Endometrial microvascular endothelial cells (primary cell): ENCODE measurements around the gene SLC17A7. TPM values are rescaled to one million over a fixed set of nuclear protein-coding genes. Genes with fewer than 3 reads are reported as not detected.

Experiments used
- in situ Hi-C: cut with HindIII; loops from 2 replicates; pipeline ENCODE4 v1.10.0; 2017; ENCODE audit warnings: low sequenced_read_pairs, low pct_unique_long_range_greater_than_20kb; ENCODE audit errors: inconsistent ontology term
- total RNA-seq: library from RNA; depleted of rRNA; stranded (reverse); fragments of >200 nt; gene quantifications from one replicate; pipeline ENCODE4 v1.2.3, GENCODE V29; 2015; ENCODE audit errors: inconsistent ontology term

SLC17A7 gene
- total RNA-seq, 1 donor from 2014 or later, result not detected

DNA sequence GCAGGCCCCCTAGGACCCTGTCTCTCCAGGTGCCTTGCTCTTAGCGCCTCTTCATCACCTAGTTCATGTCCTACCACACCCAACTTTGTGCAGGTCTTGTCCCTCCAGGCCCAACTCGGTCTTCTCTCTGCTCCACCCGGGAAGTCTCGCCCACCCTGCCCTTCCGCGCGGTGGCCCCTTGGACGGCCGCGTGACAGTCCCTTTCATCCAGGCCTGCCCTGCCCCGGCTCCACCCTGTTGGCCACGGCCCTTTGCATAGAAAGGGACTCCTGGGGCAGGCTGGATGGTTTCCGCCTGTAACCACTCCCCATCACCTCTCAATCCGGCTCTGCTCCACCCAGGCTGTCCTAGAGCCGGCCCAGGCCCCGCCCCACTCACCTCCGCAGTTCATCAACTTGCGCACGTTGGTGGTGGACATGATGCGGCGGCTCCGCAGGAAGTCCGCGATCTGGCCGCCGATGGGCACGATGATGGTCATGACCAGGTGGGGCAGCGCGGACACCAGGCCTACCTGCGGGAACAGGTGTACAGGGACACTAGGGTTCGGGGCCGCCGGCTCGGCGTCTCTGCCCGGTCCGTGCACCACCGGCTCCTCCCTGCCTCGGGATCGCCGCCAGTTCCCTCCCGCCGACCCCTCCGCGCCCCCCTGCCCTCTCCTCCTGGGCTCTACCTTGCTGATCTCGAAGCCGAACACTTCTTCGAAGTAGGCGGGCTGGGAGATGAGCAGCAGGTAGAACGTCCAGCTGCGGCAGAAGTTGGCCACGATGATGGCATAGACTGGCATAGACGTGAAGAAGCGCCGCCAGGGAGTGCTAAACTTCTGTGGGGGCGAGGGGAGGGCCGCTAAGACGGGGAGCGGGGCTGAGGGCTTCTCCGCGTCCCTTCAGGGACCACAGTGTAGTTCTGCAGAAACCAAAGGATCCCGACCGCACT is 8.9 kb downstream of the SLC17A7 start:
- in situ Hi-C loops, result no loop called here

DNA sequence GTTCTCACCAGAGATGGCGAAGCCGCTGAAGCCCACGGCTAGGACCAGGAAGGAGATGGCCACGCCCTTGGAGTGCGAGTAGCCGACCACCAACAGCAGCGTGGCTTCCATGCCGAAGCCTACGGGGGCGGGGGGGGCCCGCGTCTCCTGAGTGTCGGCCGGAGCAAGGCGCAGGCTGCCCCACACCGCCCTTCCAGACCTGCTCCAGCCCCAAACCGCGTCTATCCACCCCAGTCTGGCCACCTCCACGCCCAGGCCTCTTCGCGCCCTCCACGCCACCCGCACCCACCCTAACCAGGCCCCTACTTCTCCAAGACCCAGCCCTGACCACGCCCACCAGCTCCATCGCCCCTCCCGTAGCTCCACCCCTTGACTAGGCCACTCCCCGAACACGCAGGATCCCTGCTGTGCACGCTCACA is 10.0 kb downstream of the SLC17A7 start:
- in situ Hi-C loops, result no loop called here

DNA sequence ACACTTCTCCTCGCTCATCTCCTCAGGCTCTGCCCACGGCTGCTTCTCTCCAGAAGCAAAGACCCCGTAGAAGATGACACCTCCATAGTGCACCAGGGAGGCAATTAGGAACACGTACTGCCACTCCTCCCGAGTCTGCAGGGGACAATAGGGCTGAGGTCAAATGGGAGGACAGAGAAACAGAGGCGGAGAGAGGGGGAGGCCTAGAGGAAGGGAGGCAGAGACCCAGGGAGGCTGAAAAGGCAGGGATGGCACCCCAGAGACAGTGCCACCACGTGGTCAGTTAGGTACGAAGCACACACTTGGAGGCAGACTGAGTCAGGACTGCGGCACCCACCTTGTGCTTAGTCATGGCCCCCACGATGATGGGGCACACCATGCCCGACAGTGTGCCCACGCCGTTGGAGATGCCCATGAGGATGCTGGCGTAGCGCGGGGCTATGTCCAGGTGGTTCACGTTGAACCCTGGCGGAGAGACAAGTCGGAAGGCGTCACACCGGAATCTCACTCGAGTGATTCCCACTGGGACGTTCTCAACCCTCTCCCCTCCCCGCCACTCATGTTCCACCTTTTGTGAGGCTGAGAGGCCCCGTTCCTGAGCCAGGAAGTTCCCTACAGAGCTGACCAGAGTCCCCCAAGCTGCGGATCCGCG is 10.5 kb downstream of the SLC17A7 start:
- in situ Hi-C loops, result no loop called here

DNA sequence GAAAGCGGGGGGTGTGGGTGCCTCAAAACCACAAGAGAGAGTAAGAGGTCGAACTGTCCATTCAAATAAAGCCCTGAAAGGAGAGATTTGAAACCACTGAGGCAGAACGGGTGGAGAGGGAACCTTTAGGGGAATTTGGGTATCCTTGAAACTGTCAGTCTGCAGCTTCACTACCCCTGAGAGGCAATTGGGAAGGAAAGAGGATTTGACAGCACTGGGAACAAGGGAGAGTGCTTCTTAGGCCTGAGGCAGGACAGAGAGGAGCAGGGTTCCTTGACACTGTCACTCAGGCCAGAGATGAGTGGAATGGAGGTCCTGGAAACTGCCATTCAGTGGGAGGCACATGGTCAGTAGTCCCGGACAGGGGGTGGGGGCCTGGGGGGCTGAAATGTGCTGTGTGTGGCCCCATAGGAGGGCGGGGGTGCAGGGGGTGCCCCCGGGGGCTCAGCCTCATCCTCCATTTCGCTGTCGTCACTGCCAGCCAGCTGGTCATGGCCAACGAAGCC is 11.1 kb downstream of the SLC17A7 start:
- in situ Hi-C loops, result no loop called here

DNA sequence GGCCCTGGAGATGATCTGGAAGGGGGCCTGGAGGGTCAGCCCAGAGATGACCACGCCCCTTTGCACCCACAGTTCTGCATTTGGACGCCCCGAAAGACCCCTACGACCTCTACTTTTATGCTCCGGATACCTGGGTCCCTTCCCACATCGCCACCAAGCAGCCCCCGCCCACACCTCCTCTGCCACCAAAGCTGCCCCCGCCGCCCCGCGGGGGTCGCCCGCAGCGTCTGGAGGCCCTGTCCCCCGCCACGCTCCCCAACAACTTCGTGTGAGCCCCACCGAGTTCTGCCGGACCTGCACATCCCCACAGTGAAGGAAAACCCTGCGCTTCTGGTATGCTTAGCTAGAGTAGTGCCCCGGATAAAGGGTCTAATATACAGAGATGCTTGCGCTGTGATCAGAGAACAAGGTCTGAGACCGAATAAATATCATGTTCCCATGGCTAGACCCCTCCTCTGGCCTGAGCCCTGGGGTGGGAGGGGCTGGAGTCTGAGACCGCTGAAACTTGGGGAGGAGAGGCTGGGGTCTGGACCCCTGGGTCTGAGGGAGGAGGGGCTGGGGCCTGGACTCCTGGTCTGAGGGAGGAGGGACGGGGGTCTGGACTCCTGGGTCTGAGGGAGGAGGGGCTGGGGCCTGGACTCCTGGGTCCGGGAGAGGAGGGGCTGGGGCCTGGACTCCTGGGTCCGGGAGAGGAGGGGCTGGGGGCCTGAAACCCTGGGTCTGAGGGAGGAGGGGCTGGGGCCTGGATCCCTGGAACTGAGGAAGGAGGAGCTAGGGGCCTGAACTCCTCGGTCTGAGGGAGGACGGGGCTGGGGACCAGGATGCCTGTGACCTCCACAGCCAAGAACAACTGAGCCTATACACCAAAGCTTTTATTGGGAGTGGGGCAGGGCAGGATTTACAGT is 12.5 kb downstream of the SLC17A7 start:
- in situ Hi-C loops, result no loop called here

DNA sequence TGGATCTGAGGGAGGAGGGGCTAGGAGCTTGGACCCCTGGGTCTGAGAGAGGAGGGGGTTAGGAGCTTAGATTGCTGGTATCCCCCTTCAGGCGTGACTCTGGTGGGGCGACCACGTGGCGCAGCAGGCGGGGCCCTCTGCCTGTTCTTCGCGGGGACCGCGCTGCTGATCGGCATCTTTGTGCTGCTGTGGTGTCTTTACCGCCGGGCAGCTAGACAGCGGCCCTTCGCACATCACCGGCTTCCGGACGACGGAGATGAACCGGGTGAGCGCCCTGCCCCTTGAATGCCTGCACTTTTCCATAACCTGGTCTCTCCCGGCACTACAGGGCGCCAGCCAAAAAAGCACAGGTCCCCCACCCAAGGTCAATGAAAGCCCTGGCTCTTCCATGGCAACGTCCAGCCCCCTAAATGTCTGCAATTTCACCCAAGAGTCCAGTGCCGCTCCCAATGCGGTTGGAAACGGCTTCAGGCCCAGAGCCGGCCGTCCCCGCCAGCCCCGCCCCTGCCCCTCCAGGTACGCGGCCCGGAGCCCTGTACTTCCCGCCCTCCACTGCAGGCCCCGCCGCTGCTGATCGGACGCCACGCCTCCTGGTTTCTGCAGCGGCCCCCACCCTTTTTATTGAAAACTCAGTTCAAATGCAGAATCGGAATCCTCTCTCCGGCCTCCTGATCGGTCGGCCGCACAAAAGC is 13.3 kb downstream of the SLC17A7 start:
- in situ Hi-C loops, result no loop called here

DNA sequence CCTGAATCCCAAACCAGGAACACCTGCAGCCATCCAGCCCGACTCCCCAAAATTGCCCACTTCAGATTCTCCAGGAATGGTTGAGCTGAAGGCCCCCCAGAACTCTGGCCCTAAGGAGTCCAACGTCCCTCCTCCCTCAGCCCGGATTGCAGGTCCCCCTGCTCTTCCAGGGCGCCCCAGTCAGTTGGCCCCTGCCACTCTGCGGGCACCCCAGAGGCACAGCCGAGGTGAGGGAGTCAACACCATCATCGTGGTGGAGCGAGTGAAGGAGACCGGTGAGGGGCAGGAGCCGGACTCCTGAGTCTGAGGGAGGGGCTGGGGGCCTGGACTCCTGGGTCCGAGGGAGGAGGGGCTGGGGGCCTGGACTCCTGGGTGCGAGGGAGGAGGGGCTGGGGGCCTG is 14.0 kb downstream of the SLC17A7 start:
- in situ Hi-C loops, result no loop called here

DNA sequence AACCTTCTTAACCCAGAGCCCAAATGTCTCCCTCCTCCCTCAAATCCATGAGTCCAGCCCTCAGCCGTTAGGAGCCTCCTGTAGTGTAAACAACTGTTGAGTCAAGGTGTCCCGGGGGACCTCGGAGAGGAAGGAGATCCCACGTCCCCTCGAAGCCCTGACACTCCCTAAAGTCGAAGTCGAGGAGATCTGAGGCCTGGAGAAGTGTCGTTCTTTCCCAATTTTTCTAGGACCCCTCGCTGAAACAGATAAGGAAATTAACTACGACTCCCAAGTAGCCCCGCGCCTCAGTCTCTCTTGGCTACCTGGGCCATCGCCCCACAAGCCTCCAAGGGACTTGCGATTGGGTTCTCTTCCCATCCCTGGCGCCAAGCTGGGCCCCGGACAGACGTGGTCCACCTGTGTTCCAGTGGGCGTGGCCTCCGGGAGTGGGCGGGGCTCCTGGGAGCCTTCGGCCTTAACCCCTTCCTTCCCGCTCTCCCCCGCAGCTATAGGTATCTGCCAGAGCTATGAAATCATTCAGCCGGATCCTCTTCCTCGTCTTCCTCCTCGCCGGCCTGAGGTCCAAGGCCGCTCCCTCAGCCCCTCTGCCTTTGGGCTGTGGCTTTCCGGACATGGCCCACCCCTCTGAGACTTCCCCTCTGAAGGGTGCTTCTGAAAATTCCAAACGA is 15.3 kb downstream of the SLC17A7 start:
- in situ Hi-C loops, result no loop called here

DNA sequence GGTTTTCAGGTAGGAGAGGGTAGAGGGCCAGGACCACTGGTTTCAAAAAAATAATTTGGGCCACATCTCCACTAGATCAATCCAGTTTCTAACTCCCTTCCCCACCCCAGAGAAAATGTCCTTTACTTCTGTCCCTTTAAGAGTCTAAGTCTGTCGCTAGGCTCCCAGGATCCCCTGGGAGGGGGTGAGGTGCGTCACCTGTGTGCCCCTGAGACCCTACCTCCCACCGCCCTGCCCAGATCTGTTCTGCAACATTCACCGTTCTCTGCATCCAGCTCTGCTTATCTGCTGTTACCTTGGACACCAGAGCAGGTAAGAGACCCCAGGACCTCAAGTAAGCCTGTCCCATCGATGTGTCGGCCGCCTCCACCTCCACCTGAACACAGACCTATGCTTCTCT is 16.1 kb downstream of the SLC17A7 start, which contains the start of gene GFY:
GFY (plus strand) TSS at position 211 of the 400 bp plus-strand sequence. CDS start 1,043 bp downstream, outside the sequence.
- in situ Hi-C loops, result no loop called here

DNA sequence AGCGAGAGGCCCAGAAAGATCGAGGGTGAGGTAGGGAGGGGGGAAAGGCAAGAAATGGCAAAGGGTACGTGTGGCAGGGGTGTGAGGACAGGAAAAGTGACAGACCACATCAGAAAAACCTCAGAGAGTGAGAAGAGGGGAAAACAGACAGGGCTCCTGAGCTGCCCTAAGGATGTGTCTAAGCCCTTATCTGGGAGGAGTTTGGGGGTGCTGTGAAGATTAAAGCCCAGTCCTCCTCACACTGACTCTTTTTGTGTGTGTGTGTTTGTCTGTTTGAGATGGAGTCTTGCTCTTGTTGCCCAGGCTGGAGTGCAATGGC is 17.4 kb downstream of the SLC17A7 start:
- in situ Hi-C loops, result no loop called here

DNA sequence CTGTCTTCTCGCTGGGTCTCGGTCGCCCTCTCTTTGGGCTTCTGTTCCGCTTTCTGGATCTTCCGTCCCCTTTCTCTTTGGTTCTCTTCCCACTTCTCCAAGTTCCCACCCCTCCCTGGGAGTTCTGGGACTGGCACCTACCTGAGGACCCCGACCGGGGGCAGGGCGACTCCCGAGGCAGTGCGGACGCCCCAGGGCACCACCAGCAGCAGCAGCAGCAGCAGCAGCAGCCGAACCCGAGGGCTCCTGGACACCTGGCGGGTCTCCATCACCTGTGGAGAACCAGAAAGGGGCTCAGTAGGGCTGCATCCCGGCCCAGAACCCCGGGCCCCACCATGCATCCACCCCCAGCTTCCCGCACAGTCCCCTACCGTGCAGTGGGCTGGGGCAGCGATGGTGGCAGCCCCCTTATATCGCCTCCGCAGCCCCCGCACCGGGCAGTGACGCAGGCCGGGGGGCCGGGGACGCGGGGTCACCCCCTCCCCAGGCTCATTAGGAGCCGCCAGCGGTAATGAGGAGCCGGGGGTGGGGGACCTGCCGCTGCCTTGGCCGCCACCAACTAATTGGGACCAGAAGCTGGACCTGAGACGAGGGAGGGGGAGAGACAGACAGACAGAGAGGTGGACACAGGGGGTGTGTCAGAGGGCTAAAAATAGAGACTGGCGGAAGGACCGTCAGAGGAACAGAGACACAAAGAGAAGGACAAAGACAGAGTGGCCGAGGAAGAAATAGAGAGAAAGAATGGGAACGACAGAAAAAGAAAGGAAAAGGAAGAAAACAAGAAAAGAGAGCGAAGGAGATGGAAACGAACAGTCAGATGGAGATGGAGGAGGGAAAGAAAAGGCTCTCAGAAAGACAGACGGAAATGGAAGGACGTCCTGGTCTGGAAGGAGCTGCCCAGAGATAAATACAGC is 18.0 kb downstream of the SLC17A7 start, which contains the start of gene PTH2:
PTH2 (minus strand) TSS at position 371 of the 914 bp plus-strand sequence; CDS start at position 269, 102 bp downstream.
- in situ Hi-C loops, result no loop called here

DNA sequence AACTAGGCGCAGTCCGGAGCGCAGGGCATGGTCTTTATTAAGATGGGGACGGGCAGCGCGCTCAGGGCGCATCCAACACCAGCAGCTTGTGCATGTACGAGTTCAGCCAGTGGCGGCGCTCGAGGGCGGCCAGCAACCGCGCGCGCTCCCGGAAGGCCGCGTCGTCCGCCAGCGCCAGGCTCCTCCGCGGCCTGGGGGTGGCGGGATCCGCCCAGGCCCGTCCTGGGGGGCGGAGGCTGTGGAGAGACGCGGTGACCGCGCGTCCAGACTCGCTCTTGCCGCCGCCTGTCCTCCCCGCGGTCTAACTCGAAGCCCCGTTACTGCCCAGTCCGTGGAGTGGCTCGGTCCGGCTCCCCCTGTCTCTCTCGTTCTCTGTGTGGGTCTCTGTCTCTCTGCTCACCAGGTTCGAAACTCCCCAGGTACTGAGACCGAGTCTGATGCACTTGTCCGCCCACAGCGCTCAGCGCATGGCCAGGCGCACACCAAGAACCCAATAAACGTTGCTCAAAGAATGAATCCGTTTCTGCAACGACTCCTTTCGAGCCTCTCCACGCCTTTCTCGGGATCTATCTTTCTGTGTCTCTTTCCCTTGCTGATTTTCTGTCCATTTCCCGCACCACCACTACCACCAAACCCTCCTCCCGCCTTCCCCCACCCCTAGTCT is 18.8 kb downstream of the SLC17A7 start:
- in situ Hi-C loops, result no loop called here

DNA sequence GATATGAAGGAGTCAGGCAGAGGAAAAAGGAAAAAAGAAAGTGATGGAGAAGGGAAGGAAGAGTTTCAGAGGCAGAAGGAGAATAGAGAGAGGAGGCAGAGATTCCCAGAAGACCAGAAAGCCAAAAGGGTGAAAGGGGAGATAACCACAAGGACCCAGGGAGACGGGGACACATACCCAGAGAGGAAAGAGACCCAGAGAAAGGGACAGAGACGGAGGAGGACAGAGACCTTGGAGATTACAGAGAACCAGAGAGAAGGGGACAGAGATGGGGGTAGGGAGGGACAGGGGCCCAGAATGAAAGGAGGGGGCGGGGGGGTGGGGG is 19.5 kb downstream of the SLC17A7 start:
- in situ Hi-C loops, result no loop called here

DNA sequence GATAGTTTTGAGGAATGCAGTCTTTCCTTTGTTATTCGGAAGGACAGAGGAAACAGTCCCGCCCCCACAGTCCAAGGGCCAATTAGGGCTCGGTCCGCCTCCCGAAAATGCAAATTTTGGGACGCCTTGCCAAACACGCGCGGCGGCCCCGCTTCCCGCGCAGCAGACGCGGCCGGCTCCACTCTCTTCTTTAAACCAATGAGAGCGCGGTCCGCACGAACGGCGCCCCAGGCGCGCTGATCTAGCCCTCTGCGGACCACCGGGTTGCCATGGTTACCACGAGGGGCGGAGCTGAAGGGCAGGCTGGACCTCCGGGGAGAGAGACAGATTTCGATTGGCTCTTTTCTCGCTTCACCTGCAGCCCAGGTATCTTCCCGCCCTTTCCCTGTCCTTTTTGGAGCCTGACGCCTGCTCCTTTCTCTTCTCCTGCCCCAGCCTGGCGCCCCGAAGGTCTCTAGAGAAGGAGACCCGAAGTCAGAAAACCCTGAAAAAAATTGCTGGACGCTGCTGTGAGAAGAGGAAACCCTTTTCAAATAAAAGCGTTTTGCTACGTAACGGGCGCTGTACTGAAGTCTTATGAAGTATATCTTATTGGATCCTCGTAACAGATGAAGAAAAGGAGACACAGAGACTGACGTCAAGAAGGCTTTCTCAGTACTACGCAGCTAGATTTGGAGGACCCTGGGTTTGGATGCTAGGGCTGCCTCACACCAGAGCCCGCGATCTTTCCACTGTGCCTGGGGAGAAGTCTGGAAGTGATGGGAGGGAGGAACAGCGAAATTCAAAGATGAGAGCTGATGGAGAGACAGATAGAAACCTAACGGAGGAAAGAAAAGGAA is 20.1 kb downstream of the SLC17A7 start:
- in situ Hi-C loops, result no loop called here

DNA sequence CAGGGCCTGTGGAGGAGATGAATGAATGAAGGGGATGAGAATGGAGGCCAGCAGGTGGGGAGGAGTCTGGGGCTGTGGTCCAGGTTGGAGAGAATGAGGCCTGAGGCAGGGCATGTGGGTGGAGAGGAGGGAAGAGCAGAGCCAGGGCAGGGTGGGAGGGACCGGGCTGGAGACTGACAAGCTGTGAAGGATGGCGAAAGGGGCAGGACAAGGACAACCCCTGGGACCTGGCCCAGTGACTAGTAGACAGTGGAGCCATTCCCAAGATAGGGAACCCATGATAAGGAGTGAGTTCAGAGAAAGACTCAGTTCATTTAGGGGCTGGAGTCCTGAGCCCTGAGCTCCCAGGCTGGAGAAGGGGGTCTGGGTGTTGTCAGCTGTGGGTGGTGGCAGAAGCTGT is 21.1 kb downstream of the SLC17A7 start:
- in situ Hi-C loops, result no loop called here

DNA sequence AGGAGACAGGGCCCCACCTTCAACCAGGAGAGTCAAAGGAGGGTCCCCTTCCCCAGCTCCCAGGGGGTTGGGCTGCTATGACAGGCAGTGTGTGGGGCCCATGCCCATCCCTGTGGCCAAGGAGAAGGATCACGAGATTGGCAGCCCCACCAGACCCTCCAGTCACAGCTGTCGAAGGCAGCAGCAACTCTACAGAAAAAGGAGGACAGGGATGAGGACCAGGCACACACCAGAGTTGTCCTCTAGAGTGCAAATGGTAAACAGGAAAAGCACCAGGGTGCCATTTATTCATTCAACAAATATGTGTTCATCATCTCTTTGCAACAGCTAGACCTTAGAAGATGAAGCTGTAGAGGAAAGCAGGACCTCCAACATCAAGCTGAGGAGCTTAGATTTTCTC is 22.2 kb downstream of the SLC17A7 start:
- in situ Hi-C loops, result no loop called here
